Stimulated activated CD4-positive, alpha-beta T cell treated with anti-CD3 and anti-CD28 coated beads, TNF-alpha, amount 100 ng/mL, for 24 hours (primary cell): Measurements from ENCODE around the gene PDIA6.

Experiments
- DNase-seq, 3 experiments: peaks; one replicate each; pipeline ENCODE4 v3.0.0-alpha.2; 2020; ENCODE audit warnings: low read depth in 3 of 3

Gene PDIA6

GRCh38 chr2:10764096-10764785 lies 48.3 kb downstream of the PDIA6 start:
- no peak for DNase-seq

DNA sequence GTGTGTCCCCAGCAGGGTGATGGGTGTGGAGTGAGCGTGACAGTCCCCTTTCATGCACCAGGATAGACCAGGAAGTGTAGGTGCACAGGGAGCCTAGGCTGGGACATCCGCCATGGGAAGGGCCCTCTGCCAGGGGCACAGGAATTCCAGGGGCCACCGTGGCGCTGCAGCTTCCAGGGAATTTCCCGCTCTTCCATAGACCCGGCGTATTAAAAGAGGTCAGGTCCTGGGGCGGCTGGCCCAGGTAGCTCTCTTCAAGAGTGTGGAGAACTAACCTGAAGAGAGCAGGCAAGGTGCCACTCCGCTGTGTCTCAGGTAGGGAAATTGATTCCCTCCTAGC lies 49.2 kb downstream of the PDIA6 start:
- no peak for DNase-seq

DNA sequence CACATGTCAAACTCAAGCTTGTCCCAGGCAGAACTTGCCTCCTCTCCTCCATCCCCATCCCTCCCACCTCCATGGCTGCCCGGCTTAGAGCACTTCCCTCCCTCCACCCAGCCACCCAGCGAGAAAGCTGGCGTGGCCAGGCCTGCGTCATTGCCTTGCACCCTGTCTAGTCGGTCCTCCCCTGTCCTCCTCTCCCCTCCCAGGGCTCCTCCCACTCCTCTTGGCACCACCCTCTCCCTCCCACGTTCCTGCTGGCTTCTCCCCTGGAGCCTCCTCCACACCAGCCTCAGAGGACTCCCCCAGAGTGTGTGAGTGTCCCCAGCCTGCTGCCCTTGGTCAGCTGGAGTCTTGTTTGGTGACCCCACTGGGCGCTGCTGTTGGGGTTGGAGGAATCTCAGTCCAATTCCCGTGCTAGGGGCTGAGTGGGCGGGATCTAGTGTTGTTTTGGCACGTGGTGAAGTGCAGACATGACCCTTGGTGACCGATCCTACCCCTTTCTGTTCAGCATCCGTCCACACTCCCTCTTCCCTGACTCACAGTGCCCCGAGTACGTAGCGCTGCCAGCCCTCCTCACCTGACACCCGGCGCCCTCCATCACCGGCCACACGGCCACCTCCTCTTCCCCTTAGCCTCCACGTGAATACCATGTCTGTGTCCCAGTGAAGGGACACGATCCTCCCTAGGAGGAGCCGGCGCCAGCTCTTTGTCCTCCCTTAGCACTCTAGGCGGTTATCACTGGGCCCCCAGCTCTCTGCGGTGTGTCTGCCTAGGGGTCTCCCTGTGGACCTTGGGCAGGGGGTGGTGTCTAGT lies 49.7 kb downstream of the PDIA6 start:
- no peak for DNase-seq

DNA sequence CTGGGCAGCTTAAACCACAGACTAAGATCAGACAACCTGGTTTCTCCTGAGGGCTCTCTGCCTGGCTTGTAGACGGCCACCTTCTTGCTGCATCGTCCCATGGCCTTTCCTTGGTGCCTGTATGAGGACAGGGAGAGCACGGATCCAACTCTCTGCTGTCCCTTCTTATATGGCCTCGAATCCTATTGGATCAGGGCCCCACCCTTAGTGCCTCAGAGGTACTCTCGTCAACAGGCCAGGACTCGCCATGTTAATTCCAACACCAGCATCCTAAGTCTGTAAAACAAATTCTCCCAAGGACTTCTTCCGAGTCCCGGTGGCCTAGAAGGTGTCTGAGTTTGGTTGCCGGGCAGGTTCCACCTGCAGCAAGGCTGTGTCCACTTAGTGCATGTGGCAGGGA lies 51.0 kb downstream of the PDIA6 start:
- no peak for DNase-seq

- no peak for DNase-seq
Measured at GRCh38 chr2:10760794-10761504, 51.6 kb downstream of the PDIA6 start.

- DNase-seq: no peak
Measured at GRCh38 chr2:10759151-10759714, 53.4 kb downstream of the PDIA6 start.

- DNase-seq: no peak
Measured at GRCh38 chr2:10757814-10758286, 54.7 kb downstream of the PDIA6 start.

- DNase-seq: no peak
Measured at GRCh38 chr2:10755621-10756020, 57.0 kb downstream of the PDIA6 start.

GRCh38 chr2:10753876-10754275 lies 58.7 kb downstream of the PDIA6 start:
- DNase-seq: no peak

- no peak for DNase-seq
Measured at GRCh38 chr2:10753156-10753555, 59.4 kb downstream of the PDIA6 start.

DNA sequence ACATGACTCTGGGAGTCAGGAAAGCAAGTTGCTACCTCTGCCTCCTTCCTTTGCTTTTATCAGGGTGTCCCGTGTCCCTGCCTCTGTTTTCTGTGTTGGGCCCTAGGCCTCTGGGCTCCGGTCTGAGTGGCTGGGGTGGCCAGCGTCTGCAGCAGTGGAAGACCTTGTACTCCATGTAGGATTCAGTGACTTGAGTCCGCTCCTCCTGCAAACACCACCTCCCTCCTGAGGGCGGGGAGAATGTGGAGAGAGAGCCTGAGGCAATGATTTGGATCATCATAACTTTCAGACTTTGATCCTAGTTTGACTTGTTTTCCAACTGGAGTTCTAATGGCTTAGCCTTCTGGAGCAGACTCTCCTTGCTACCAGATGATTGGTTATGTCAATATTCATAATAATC lies 60.3 kb downstream of the PDIA6 start:
- no peak for DNase-seq

- DNase-seq: no peak
Measured at GRCh38 chr2:10750610-10751009, 62.0 kb downstream of the PDIA6 start.

GRCh38 chr2:10742666-10743065 lies 69.9 kb downstream of the PDIA6 start:
- no peak for DNase-seq

- DNase-seq: no peak
Measured at GRCh38 chr2:10741139-10741538, 71.4 kb downstream of the PDIA6 start.

DNA sequence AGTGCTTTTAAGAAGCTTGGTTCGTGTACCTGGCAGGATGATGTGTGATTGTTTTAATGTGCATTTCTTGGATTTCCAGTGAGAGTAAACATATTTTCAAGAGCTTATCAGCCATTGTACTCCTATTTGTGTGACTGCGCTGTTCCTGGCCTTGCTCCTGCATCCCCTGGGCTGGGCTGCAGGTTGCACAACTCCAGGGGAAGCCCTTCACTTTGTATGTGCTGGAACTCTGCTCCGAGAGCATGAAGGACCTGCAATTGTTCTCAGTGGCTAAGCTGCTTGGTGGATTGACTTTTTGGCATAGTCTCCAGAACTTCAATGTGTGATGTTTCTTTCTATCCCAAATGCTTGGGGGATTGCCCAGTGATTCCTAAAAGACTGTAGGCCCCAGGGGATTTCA lies 72.4 kb downstream of the PDIA6 start:
- DNase-seq: no peak

DNA sequence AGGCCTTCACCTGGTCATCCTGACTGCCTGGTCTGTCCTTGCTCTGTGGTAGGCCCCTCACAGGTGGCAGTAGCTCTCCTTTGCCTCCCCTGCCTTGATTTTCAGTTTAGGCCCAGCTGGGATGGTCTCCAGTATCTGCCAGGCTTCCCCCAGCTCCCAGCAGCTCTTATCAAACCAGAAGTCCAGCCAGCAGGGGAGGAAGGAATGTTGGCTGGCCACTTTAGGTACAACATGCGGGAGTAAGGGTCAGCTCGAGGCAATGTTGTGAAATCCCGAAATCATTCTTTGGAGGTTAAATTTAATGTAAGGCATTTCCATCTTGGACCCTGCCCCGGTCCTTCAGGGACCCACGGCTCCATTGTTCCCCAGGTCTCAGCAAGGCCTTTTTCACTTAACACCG lies 74.4 kb downstream of the PDIA6 start:
- no peak for DNase-seq

GRCh38 chr2:10733980-10734379 lies 78.6 kb downstream of the PDIA6 start:
- DNase-seq: no peak

- no peak for DNase-seq
Measured at GRCh38 chr2:10733566-10733925, 79.0 kb downstream of the PDIA6 start.
